Measurements from ENCODE around the gene RGS19. TPM values are rescaled to one million over a fixed set of nuclear protein-coding genes. Genes with fewer than 3 reads are reported as not detected.

RGS19 gene
- total RNA-seq, 1 donor from 2014 or later, result 9.5 TPM

DNA sequence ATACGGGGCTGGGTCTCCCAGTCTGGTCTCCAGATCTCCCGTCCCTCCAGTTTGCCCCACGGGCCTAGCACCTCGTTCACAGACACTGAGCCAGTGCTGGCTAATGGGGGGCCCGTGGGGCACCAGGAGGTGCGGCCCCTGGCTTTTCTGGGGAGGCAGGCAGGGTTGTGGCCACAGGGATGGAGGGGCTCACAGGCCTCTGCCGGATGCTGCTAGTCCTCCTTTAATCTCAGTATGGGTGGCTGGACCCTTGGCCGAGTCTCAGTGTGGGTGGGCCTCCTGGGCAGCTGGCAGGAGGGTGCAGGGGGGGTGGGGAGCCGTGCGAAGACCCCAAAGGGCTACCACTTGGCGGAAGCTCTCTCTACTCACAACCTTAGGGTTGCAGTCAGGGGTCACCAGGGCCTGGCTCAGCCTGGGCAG, 28.3 kb downstream of the RGS19 start:
- no peak for DNase-seq (ENCODE audit: extremely low spot score, unreplicated experiment)
- TF ChIP-seq, protein P1, sequence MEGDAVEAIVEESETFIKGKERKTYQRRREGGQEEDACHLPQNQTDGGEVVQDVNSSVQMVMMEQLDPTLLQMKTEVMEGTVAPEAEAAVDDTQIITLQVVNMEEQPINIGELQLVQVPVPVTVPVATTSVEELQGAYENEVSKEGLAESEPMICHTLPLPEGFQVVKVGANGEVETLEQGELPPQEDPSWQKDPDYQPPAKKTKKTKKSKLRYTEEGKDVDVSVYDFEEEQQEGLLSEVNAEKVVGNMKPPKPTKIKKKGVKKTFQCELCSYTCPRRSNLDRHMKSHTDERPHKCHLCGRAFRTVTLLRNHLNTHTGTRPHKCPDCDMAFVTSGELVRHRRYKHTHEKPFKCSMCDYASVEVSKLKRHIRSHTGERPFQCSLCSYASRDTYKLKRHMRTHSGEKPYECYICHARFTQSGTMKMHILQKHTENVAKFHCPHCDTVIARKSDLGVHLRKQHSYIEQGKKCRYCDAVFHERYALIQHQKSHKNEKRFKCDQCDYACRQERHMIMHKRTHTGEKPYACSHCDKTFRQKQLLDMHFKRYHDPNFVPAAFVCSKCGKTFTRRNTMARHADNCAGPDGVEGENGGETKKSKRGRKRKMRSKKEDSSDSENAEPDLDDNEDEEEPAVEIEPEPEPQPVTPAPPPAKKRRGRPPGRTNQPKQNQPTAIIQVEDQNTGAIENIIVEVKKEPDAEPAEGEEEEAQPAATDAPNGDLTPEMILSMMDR (conservative IDR thresholded peaks at IDR 0.05), result no peak
- no peak overlapping the region for H3K4me3 Mint-ChIP-seq
- H3K4me1 Mint-ChIP-seq (ENCODE audit: unreplicated experiment), result peaks cover 13% of the 10 kb centered on the region
- no peaks in the 10 kb centered on the region for H3K36me3 Mint-ChIP-seq
- H3K9me3 Mint-ChIP-seq, result no peaks in the 10 kb centered on the region
- H3K27me3 Mint-ChIP-seq, result peaks cover 49% of the 10 kb centered on the region
- H3K27ac Mint-ChIP-seq, result no peak overlapping the region

DNA sequence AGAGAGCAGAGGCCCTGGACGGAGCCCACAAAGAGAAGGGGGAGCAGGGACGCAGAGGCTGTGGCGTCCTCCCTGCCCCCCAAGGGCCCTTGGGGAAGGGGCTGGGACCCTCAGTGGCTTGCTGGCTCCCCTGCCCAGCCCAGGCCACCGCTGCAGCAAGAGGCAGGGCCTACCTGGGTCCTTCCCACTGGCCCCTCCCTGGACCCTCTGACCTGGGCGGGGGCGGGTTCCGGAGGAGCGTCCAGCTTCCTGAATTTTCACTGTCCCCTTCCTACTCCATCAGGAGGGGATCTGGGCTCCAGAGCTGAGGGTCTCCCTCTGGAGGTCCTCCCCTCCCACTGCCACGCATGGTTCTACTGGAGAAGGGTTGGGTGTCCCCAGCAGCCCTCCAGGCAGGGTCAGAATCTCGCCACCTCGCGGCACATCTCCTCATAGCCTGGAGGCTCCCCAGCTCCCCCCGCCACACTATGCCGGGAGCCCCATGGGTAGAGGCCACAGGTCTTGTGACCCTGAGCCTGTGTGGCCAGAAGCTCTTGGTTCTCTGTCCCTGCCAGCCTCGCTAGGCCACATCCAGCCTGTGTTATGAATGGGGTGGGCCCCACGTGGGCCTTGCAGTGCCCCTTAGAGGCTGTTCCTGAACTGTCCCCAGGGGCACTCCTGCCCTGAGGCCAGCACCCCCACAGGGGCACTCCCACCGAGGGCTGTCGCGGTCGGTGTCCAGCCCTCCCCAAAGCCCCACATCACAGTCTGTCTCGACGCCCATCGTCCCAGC, 28.9 kb downstream of the RGS19 start:
- TF ChIP-seq, protein P1 (conservative IDR thresholded peaks at IDR 0.05), result no peak
- DNase-seq (ENCODE audit: extremely low spot score, unreplicated experiment), result no peak
- Mint-ChIP-seq H3K27ac (no peak overlapping the region), H3K4me1 (ENCODE audit: unreplicated experiment) (peaks cover 13% of the 10 kb centered on the region), H3K36me3 (no peaks in the 10 kb centered on the region), H3K27me3 (peaks cover 55% of the 10 kb centered on the region), H3K4me3 (no peak overlapping the region), H3K9me3 (no peaks in the 10 kb centered on the region)

DNA sequence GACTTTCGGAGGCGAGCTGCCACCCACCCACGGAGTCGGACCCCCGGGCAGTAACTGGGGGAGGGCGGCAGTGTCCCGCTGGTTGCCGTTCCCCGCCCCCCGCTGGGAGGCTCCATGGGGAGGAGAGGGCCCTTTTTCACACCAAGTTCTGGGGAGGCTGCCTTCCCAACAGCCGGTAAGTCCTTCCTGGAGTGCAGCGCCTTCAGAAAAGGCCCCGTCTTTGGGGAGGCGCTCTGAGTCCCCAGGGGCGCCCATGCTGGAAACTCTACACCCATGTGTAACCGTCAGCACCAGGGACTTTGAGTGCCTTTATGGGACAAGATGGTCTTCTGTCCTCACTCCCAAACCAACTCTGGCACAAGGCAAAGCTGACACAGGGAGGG, 29.4 kb downstream of the RGS19 start:
- Mint-ChIP-seq H3K27me3 (peaks cover 60% of the 10 kb centered on the region), H3K4me1 (ENCODE audit: unreplicated experiment) (peaks cover 8% of the 10 kb centered on the region), H3K27ac (no peak overlapping the region), H3K4me3 (peak overlapping the region; percentile 25), H3K36me3 (no peaks in the 10 kb centered on the region), H3K9me3 (no peaks in the 10 kb centered on the region)
- TF ChIP-seq, protein P1 (conservative IDR thresholded peaks at IDR 0.05), result no peak
- no peak for DNase-seq (ENCODE audit: extremely low spot score, unreplicated experiment)

DNA sequence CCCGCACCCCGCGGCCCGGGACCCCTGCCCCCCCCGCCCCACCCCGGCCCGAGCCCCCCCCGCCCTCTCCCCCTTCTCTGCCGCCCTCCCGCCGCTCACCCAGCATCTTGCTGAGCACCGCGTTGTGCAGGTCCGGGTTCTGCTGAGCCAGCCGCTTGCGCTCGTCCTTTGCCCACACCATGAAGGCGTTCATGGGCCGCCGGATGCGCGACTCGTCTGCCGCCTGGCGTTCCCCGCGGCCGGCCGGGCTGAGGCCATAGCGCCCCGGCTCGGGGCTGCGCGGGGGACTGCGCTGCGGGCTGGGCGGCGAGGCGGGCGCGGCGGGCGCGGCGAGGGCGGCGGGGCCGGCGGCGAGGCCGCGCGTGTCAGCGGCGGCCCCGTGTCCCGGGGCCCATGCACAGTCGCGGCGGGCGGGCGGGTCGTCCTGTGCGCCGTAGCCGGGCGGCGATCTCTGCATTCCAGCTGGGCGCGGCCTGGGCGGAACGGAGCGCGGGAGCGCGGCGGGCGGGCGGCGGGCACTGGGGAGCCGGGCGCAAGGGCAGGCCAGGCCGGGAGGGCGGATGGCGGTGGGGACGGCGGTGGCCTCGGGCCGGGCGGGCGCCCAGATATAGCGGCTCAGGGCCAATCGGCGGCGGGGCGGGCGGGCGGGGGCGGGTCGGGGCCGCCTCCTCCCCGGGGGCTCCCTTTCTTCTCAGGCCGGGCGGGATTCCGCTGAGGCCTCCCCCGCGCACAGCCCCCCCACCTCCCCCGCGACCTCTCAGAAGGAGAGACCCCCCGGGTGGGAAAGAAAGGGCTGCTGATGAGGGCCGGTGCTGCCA, 30.0 kb downstream of the RGS19 start, which contains the start of gene SOX18:
SOX18 (minus strand) TSS at position 580 of the 818 bp plus-strand sequence; CDS start at position 457, 123 bp downstream.
- peaks cover 66% of the 10 kb centered on the region for H3K27me3 Mint-ChIP-seq
- no peak within 1 kb of the TSS for H3K27ac Mint-ChIP-seq
- TF ChIP-seq, protein P1 (conservative IDR thresholded peaks at IDR 0.05), result no peak

DNA sequence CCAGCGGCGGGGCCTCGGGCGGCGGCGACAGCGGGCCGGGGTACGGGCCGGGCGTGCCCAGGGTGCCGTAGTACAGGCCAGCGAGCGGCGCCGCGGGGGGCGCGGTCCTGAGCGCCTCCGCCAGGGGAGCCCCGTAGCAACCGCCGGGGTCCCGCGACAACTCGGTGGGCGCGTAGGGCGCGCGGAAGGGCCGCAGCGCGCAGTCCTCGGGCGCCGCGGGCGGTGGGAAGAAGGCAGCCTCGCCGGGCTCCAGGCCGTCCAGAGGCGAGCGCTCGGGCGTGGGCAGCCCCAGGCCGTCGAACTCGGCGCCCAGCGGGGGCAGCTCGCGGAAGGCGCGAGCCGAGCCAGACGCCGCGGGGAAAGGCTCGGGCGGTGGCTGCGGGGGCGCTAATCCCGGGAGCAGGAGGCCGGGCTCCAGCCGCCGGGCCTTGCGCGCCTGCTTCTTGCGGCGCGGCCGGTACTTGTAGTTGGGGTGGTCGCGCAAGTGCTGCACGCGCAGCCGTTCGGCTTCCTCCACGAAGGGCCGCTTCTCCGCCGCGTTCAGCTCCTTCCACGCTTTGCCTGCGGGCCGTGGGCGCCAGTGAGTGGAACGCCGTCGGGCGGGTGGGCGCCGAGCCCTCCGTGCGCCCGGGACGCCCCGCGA, 30.8 kb downstream of the RGS19 start:
- Mint-ChIP-seq H3K9me3 (no peaks in the 10 kb centered on the region), H3K27ac (no peak overlapping the region), H3K4me1 (ENCODE audit: unreplicated experiment) (peaks cover 9% of the 10 kb centered on the region), H3K4me3 (no peak overlapping the region), H3K36me3 (no peaks in the 10 kb centered on the region), H3K27me3 (peaks cover 73% of the 10 kb centered on the region)
- TF ChIP-seq, protein P1 (conservative IDR thresholded peaks at IDR 0.05), result no peak
- DNase-seq (ENCODE audit: extremely low spot score, unreplicated experiment), result no peak

More for the DNA sequence above, 30.0 kb downstream of the RGS19 start, which contains the start of gene SOX18:
- DNase-seq (ENCODE audit: extremely low spot score, unreplicated experiment), result no peak
- no peaks in the 10 kb centered on the region for H3K36me3 Mint-ChIP-seq
- no peaks in the 10 kb centered on the region for H3K9me3 Mint-ChIP-seq
- peak within 1 kb of the TSS; percentile 69 for H3K4me3 Mint-ChIP-seq
- H3K4me1 Mint-ChIP-seq (ENCODE audit: unreplicated experiment), result peaks cover 12% of the 10 kb centered on the region
